Measurements from ENCODE around the gene TRIP10.
"Not testable (repeated sequence)": the region's sequence is repeated elsewhere in the genome, so short reads cannot be mapped to it uniquely, and the experiment has no call there.

The TRIP10 gene

GRCh38 chr19:6707658-6708018 lies 31.8 kb upstream of the TRIP10 start:
- H3K4me1 Mint-ChIP-seq, result peaks cover 19% of the 10 kb centered on the region
- no peak for ATAC-seq
- H3K27me3 Mint-ChIP-seq, result peaks cover 42% of the 10 kb centered on the region
- H3K4me3 Mint-ChIP-seq, result no peak overlapping the region
- no peaks in the 10 kb centered on the region for H3K9me3 Mint-ChIP-seq
- no peak overlapping the region for H3K27ac Mint-ChIP-seq
- no peaks in the 10 kb centered on the region for H3K36me3 Mint-ChIP-seq

- Mint-ChIP-seq H3K4me1 (peaks cover 19% of the 10 kb centered on the region), H3K27me3 (peaks cover 42% of the 10 kb centered on the region), H3K27ac (no peak overlapping the region), H3K36me3 (no peaks in the 10 kb centered on the region), H3K4me3 (no peak overlapping the region), H3K9me3 (no peaks in the 10 kb centered on the region)
- ATAC-seq, result no peak
Observed at GRCh38 chr19:6708346-6708745, 31.1 kb upstream of the TRIP10 start.

- Mint-ChIP-seq H3K27me3 (peaks cover 42% of the 10 kb centered on the region), H3K4me1 (peaks cover 19% of the 10 kb centered on the region)
Observed at GRCh38 chr19:6708913-6709312, 30.6 kb upstream of the TRIP10 start.

GRCh38 chr19:6709549-6709948 lies 29.9 kb upstream of the TRIP10 start:
- Mint-ChIP-seq H3K27me3 (peaks cover 42% of the 10 kb centered on the region), H3K36me3 (no peaks in the 10 kb centered on the region), H3K4me1 (peaks cover 19% of the 10 kb centered on the region), H3K4me3 (no peak overlapping the region), H3K9me3 (no peaks in the 10 kb centered on the region), H3K27ac (no peak overlapping the region)
- no peak for ATAC-seq

More at GRCh38 chr19:6708913-6709312, 30.6 kb upstream of the TRIP10 start:
- H3K4me3 Mint-ChIP-seq, H3K36me3 Mint-ChIP-seq, ATAC-seq, H3K9me3 Mint-ChIP-seq, H3K27ac Mint-ChIP-seq: not testable (repeated sequence)

- no peak for ATAC-seq
- H3K4me3 Mint-ChIP-seq, result no peak overlapping the region
- H3K9me3 Mint-ChIP-seq, result no peaks in the 10 kb centered on the region
- peaks cover 19% of the 10 kb centered on the region for H3K4me1 Mint-ChIP-seq
- no peaks in the 10 kb centered on the region for H3K36me3 Mint-ChIP-seq
- H3K27me3 Mint-ChIP-seq, result peaks cover 42% of the 10 kb centered on the region
- no peak overlapping the region for H3K27ac Mint-ChIP-seq
Observed at GRCh38 chr19:6710273-6711077, 29.0 kb upstream of the TRIP10 start.

- H3K27me3 Mint-ChIP-seq, result peaks cover 42% of the 10 kb centered on the region
- H3K9me3 Mint-ChIP-seq, result no peaks in the 10 kb centered on the region
- H3K36me3 Mint-ChIP-seq, result no peaks in the 10 kb centered on the region
- no peak overlapping the region for H3K27ac Mint-ChIP-seq
- peaks cover 19% of the 10 kb centered on the region for H3K4me1 Mint-ChIP-seq
- no peak for ATAC-seq
- H3K4me3 Mint-ChIP-seq, result no peak overlapping the region
Observed at GRCh38 chr19:6711078-6711361, 28.5 kb upstream of the TRIP10 start.

- no peak overlapping the region for H3K27ac Mint-ChIP-seq
- no peak overlapping the region for H3K4me3 Mint-ChIP-seq
Observed at GRCh38 chr19:6711605-6712004, 27.9 kb upstream of the TRIP10 start.

GRCh38 chr19:6712231-6712630 lies 27.2 kb upstream of the TRIP10 start:
- H3K9me3 Mint-ChIP-seq, result peaks cover under 1% of the 10 kb centered on the region
- H3K36me3 Mint-ChIP-seq, result no peaks in the 10 kb centered on the region
- no peak for ATAC-seq
- H3K27ac Mint-ChIP-seq, result no peak overlapping the region
- peaks cover 42% of the 10 kb centered on the region for H3K27me3 Mint-ChIP-seq
- no peak overlapping the region for H3K4me3 Mint-ChIP-seq
- peaks cover 21% of the 10 kb centered on the region for H3K4me1 Mint-ChIP-seq

More at GRCh38 chr19:6711605-6712004, 27.9 kb upstream of the TRIP10 start:
- ATAC-seq, result no peak
- H3K27me3 Mint-ChIP-seq, result peaks cover 42% of the 10 kb centered on the region
- H3K9me3 Mint-ChIP-seq, result no peaks in the 10 kb centered on the region
- no peaks in the 10 kb centered on the region for H3K36me3 Mint-ChIP-seq
- H3K4me1 Mint-ChIP-seq, result peaks cover 19% of the 10 kb centered on the region

GRCh38 chr19:6712692-6713670 lies 26.5 kb upstream of the TRIP10 start:
- no peak overlapping the region for H3K27ac Mint-ChIP-seq

GRCh38 chr19:6713773-6714692 lies 25.4 kb upstream of the TRIP10 start:
- H3K9me3 Mint-ChIP-seq, result peaks cover 7% of the 10 kb centered on the region
- no peak overlapping the region for H3K4me3 Mint-ChIP-seq
- H3K4me1 Mint-ChIP-seq, result peaks cover 30% of the 10 kb centered on the region
- peaks cover 27% of the 10 kb centered on the region for H3K27me3 Mint-ChIP-seq
- H3K27ac Mint-ChIP-seq, result no peak overlapping the region
- no peak for ATAC-seq
- H3K36me3 Mint-ChIP-seq, result no peaks in the 10 kb centered on the region

More at GRCh38 chr19:6712692-6713670, 26.5 kb upstream of the TRIP10 start:
- H3K9me3 Mint-ChIP-seq, result peaks cover 7% of the 10 kb centered on the region
- no peaks in the 10 kb centered on the region for H3K36me3 Mint-ChIP-seq
- ATAC-seq, result no peak
- H3K4me1 Mint-ChIP-seq, result peaks cover 28% of the 10 kb centered on the region
- H3K27me3 Mint-ChIP-seq, result peaks cover 37% of the 10 kb centered on the region
- H3K4me3 Mint-ChIP-seq, result no peak overlapping the region

- Mint-ChIP-seq H3K36me3 (no peaks in the 10 kb centered on the region), H3K9me3 (peaks cover 7% of the 10 kb centered on the region), H3K4me3 (no peak overlapping the region), H3K27me3 (peaks cover 18% of the 10 kb centered on the region), H3K4me1 (peaks cover 24% of the 10 kb centered on the region), H3K27ac (no peak overlapping the region)
- no peak for ATAC-seq
Observed at GRCh38 chr19:6714749-6715555, 24.5 kb upstream of the TRIP10 start.

GRCh38 chr19:6716610-6716970 lies 22.9 kb upstream of the TRIP10 start:
- Mint-ChIP-seq H3K36me3 (no peaks in the 10 kb centered on the region), H3K4me1 (peaks cover 22% of the 10 kb centered on the region), H3K4me3 (no peak overlapping the region), H3K9me3 (peaks cover 7% of the 10 kb centered on the region), H3K27ac (no peak overlapping the region), H3K27me3 (peaks cover 1% of the 10 kb centered on the region)
- ATAC-seq, result no peak

GRCh38 chr19:6717036-6717435 lies 22.4 kb upstream of the TRIP10 start:
- Mint-ChIP-seq H3K36me3 (no peaks in the 10 kb centered on the region), H3K27ac (peak overlapping the region; percentile 35), H3K4me3 (peak overlapping the region; percentile 10), H3K9me3 (peaks cover 7% of the 10 kb centered on the region), H3K4me1 (peaks cover 26% of the 10 kb centered on the region), H3K27me3 (no peaks in the 10 kb centered on the region)
- ATAC-seq, result no peak

- H3K4me3 Mint-ChIP-seq, result peak overlapping the region; percentile 10
- peaks cover 7% of the 10 kb centered on the region for H3K9me3 Mint-ChIP-seq
- H3K27ac Mint-ChIP-seq, result peak overlapping the region; percentile 35
- peaks cover 30% of the 10 kb centered on the region for H3K4me1 Mint-ChIP-seq
- no peaks in the 10 kb centered on the region for H3K36me3 Mint-ChIP-seq
- ATAC-seq, result no peak
- H3K27me3 Mint-ChIP-seq, result no peaks in the 10 kb centered on the region
Observed at GRCh38 chr19:6717441-6717971, 22.0 kb upstream of the TRIP10 start.
